Measurements from ENCODE around the gene GAD1. TPM values are rescaled to one million over a fixed set of nuclear protein-coding genes. Genes with fewer than 3 reads are reported as not detected.

GAD1 gene
- total RNA-seq, 4 donors from 2014 or later: 1.2 TPM; not detected in 3

GRCh38 chr2:170891893-170892292 is 75.2 kb downstream of the GAD1 start:
- Histone ChIP-seq H3K4me3 (no peak overlapping the region), H3K36me3 (no peaks in the 10 kb centered on the region), H3K9me3 (no peaks in the 10 kb centered on the region), H3K4me1 (peaks cover 0 to 14% (median 0%) of the 10 kb centered on the region in 4 donors), H3K27ac (no peak overlapping the region), H3K27me3 (no peaks in the 10 kb centered on the region)
- WGBS, 2 donors: 82 to 92% methylated on average over 4 of the region's 4 CpGs
- no peak for DNase-seq (ENCODE audit: low spot score in 2 of 2)
- no peak for TF ChIP-seq POLR2A (IDR thresholded peaks at IDR 0.05)

GRCh38 chr2:170892391-170892951 is 75.8 kb downstream of the GAD1 start:
- Histone ChIP-seq H3K27me3 (no peaks in the 10 kb centered on the region), H3K4me1 (peaks cover 0 to 14% (median 0%) of the 10 kb centered on the region in 4 donors), H3K36me3 (no peaks in the 10 kb centered on the region), H3K9me3 (no peaks in the 10 kb centered on the region), H3K4me3 (no peak overlapping the region), H3K27ac (no peak overlapping the region)
- 81 to 85% methylated on average over 9 of the region's 9 CpGs for WGBS, 2 donors
- DNase-seq (ENCODE audit: low spot score in 2 of 2): no peak
- TF ChIP-seq EP300 (IDR thresholded peaks at IDR 0.05) (no peak), CTCF (IDR thresholded peaks at IDR 0.05) (no peak), POLR2A (IDR thresholded peaks at IDR 0.05) (no peak)

- Histone ChIP-seq H3K9me3 (no peaks in the 10 kb centered on the region), H3K4me1 (peaks cover 0 to 14% (median 0%) of the 10 kb centered on the region in 4 donors), H3K27ac (no peak overlapping the region), H3K4me3 (no peak overlapping the region), H3K27me3 (no peaks in the 10 kb centered on the region), H3K36me3 (no peaks in the 10 kb centered on the region)
- WGBS, 2 donors: 29 to 33% methylated on average over 3 of the region's 3 CpGs
- TF ChIP-seq CTCF (IDR thresholded peaks at IDR 0.05) (no peak), EP300 (IDR thresholded peaks at IDR 0.05) (no peak), POLR2A (IDR thresholded peaks at IDR 0.05) (no peak)
- DNase-seq (ENCODE audit: low spot score in 2 of 2): no peak
Observed at GRCh38 chr2:170895023-170895757, 78.5 kb downstream of the GAD1 start.

GRCh38 chr2:170896622-170897021 is 79.9 kb downstream of the GAD1 start:
- Histone ChIP-seq H3K36me3 (no peaks in the 10 kb centered on the region), H3K9me3 (no peaks in the 10 kb centered on the region), H3K4me1 (peaks cover 0 to 14% (median 0%) of the 10 kb centered on the region in 4 donors), H3K27ac (no peak overlapping the region), H3K4me3 (no peak overlapping the region), H3K27me3 (no peaks in the 10 kb centered on the region)
- no peak for DNase-seq (ENCODE audit: low spot score in 2 of 2)
- no peak for TF ChIP-seq POLR2A (IDR thresholded peaks at IDR 0.05)
- no peak for TF ChIP-seq CTCF (IDR thresholded peaks at IDR 0.05)
- no peak for TF ChIP-seq EP300 (IDR thresholded peaks at IDR 0.05)
- 68 to 83% methylated on average over 4 of the region's 4 CpGs for WGBS, 2 donors

GRCh38 chr2:170897108-170897507 is 80.4 kb downstream of the GAD1 start:
- no peak for DNase-seq (ENCODE audit: low spot score in 2 of 2)
- WGBS, 2 donors: 91 to 92% methylated on average over 6 of the region's 6 CpGs

More at GRCh38 chr2:170897108-170897507, 80.4 kb downstream of the GAD1 start:
- Histone ChIP-seq H3K9me3 (no peaks in the 10 kb centered on the region), H3K36me3 (no peaks in the 10 kb centered on the region), H3K4me3 (no peak overlapping the region), H3K4me1 (peaks cover 0 to 14% (median 0%) of the 10 kb centered on the region in 4 donors), H3K27ac (no peak overlapping the region), H3K27me3 (no peaks in the 10 kb centered on the region)
- TF ChIP-seq EP300 (IDR thresholded peaks at IDR 0.05): no peak
- no peak for TF ChIP-seq CTCF (IDR thresholded peaks at IDR 0.05)
- TF ChIP-seq POLR2A (IDR thresholded peaks at IDR 0.05): no peak

Data from tibial nerve (tissue), 4 donors.